K562 treated with DMSO at 1 percent for 48 hours (cell line): ENCODE data around the gene ISG20. TPM values are rescaled to one million over a fixed set of nuclear protein-coding genes. Genes with fewer than 3 reads are reported as not detected.

Experiments
- total RNA-seq: library from RNA; unstranded; fragments of 300-600 nt; gene quantifications from 2 replicates; pipeline ENCODE4 v1.2.3, GENCODE V29; 2022; ENCODE audit warnings: low replicate concordance; ENCODE audit errors: extremely low read depth

Gene ISG20
- not detected in 2 replicates for total RNA-seq

GRCh38 chr15:88638626-88639372, at the start of gene ISG20:
TSS of gene ISG20 (plus strand) at chr15:88639016. CDS start at chr15:88639367, 351 bp downstream.

GRCh38 chr15:88620995-88621772, 17.6 kb upstream of the ISG20 start, which contains the start of gene AEN:
TSS of gene AEN (plus strand) at chr15:88621340. CDS start at chr15:88626210, 4,870 bp downstream.

Other genes starting within 250 kb of the ISG20 start
- gene MRPL46, start 171.6 kb upstream of the ISG20 start, total RNA-seq, result not detected in 2 replicates
- not detected in 2 replicates for gene MRPS11, start 171.3 kb upstream of the ISG20 start, total RNA-seq
- not detected in 2 replicates for gene DET1, start 92.3 kb upstream of the ISG20 start, total RNA-seq
- not detected in 2 replicates for gene AEN, start 17.7 kb upstream of the ISG20 start, total RNA-seq
- gene ACAN, start 164.4 kb downstream of the ISG20 start, total RNA-seq, result not detected in 2 replicates